Effector memory CD4-positive, alpha-beta T cell (primary cell): ENCODE results near the gene LAMP1.
"Not testable (repeated sequence)": the region's sequence is repeated elsewhere in the genome, so short reads cannot be mapped to it uniquely, and the experiment has no call there.

Experiments used
- DNase-seq, 3 donors: peaks; one replicate each; pipeline ENCODE4 v3.0.0-alpha.2; 2020
- H3K27ac ChIP-seq: 2 replicates; pipeline ENCODE4 v1.7.0; 2013; ENCODE audit warnings: mild to moderate bottlenecking, low read length, moderate library complexity; ENCODE audit not compliant: insufficient read depth, poor library complexity, severe bottlenecking
- H3K27me3 ChIP-seq: replicated peaks from 2 replicates; pipeline ENCODE4 v1.7.0; 2013; ENCODE audit warnings: mild to moderate bottlenecking, low read length; ENCODE audit not compliant: insufficient read depth, control insufficient read depth, poor library complexity, severe bottlenecking
- H3K36me3 ChIP-seq: 2 replicates; pipeline ENCODE4 v1.7.0; 2013; ENCODE audit warnings: mild to moderate bottlenecking, low read length, moderate library complexity; ENCODE audit not compliant: control insufficient read depth, insufficient read depth
- H3K4me1 ChIP-seq: 2 replicates; pipeline ENCODE4 v1.7.0; 2013; ENCODE audit warnings: low read length, mild to moderate bottlenecking; ENCODE audit not compliant: control insufficient read depth, insufficient read depth, poor library complexity, severe bottlenecking
- H3K4me3 ChIP-seq: 2 replicates; pipeline ENCODE4 v1.7.0; 2013; ENCODE audit warnings: low read length, low read depth, mild to moderate bottlenecking; ENCODE audit not compliant: insufficient read depth, poor library complexity, severe bottlenecking
- H3K9me3 ChIP-seq: 2 replicates; pipeline ENCODE4 v1.7.0; 2013; ENCODE audit warnings: mild to moderate bottlenecking, low read length, moderate library complexity; ENCODE audit not compliant: control insufficient read depth

Gene LAMP1

GRCh38 chr13:113314895-113315470 lies 17.9 kb downstream of the LAMP1 start:
- H3K27ac ChIP-seq: not testable (repeated sequence)

GRCh38 chr13:113315992-113316391 lies 19.0 kb downstream of the LAMP1 start:
- no peak for DNase-seq
- H3K27me3 ChIP-seq: no peaks in the 10 kb centered on the region
- H3K9me3 ChIP-seq: no peaks in the 10 kb centered on the region
- peaks cover 68% of the 10 kb centered on the region for H3K36me3 ChIP-seq
- no peak overlapping the region for H3K27ac ChIP-seq
- H3K4me1 ChIP-seq: no peaks in the 10 kb centered on the region
- no peak overlapping the region for H3K4me3 ChIP-seq

More at GRCh38 chr13:113314895-113315470, 17.9 kb downstream of the LAMP1 start:
- DNase-seq, H3K4me1 ChIP-seq, H3K9me3 ChIP-seq, H3K4me3 ChIP-seq, H3K27me3 ChIP-seq: not testable (repeated sequence)
- peaks cover 67% of the 10 kb centered on the region for H3K36me3 ChIP-seq

- Histone ChIP-seq H3K4me3 (no peak overlapping the region), H3K4me1 (no peaks in the 10 kb centered on the region), H3K36me3 (peaks cover 68% of the 10 kb centered on the region), H3K27ac (no peak overlapping the region), H3K27me3 (no peaks in the 10 kb centered on the region), H3K9me3 (no peaks in the 10 kb centered on the region)
- no peak for DNase-seq
Observed at GRCh38 chr13:113317031-113317430, 20.0 kb downstream of the LAMP1 start.

DNA sequence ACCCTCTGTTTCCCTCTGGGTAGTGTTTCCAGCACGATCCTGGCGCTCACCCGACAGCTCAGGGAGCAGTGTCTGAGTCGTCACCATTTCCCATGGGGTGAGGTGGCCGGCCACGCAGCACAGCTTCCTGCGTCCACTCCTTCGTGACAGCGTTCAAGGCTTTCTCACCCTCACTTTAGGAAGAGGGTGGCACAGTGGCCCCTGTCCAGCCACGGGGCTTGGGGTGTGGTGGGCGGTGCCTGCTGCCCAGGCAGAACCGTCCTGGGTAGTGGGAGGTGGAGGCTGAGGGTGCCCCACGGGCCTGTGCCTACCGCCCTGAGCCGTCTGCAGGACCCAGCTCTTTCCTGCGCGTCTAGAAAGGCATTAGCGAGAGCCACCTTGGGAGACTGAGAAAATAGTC lies 21.9 kb downstream of the LAMP1 start:
- H3K9me3 ChIP-seq: no peaks in the 10 kb centered on the region
- DNase-seq: no peak
- no peaks in the 10 kb centered on the region for H3K27me3 ChIP-seq
- peaks cover 75% of the 10 kb centered on the region for H3K36me3 ChIP-seq
- no peak overlapping the region for H3K27ac ChIP-seq
- no peaks in the 10 kb centered on the region for H3K4me1 ChIP-seq
- no peak overlapping the region for H3K4me3 ChIP-seq

- Histone ChIP-seq H3K27me3 (no peaks in the 10 kb centered on the region), H3K4me3 (no peak overlapping the region), H3K4me1 (no peaks in the 10 kb centered on the region), H3K27ac (no peak overlapping the region), H3K9me3 (no peaks in the 10 kb centered on the region), H3K36me3 (peaks cover 78% of the 10 kb centered on the region)
- no peak for DNase-seq
Observed at GRCh38 chr13:113319371-113319770, 22.3 kb downstream of the LAMP1 start.

DNA sequence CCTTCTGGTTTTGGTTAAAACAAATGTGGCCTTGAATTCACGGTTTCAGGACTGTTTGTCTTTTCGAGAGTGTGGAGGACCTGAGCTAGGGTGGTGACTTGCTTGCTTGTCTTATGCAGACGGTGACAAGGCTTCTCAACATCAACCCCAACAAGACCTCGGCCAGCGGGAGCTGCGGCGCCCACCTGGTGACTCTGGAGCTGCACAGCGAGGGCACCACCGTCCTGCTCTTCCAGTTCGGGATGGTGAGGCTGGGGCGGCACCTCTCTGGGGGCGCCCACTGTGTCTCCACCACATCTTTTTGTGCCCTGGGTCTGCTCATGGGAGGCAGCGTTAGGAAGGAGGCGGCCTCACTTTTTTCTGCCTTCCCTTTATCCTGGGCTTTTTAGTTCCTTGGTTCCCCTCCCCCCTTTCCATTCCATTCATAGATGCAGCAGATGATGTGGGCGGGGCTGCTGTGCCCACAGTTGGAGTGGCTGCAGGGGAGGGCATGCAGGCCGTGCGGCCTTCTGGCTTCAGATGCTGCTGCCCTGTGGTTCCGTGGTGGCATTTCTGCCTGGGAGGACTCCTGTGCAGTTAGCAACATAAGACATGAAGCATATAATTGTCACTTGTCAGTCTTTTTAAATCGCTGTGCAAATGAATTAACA lies 23.3 kb downstream of the LAMP1 start:
- Histone ChIP-seq H3K4me1 (no peaks in the 10 kb centered on the region), H3K36me3 (peaks cover 78% of the 10 kb centered on the region), H3K9me3 (no peaks in the 10 kb centered on the region), H3K27ac (no peak overlapping the region), H3K27me3 (no peaks in the 10 kb centered on the region), H3K4me3 (no peak overlapping the region)
- DNase-seq: no peak

- peaks cover 72% of the 10 kb centered on the region for H3K36me3 ChIP-seq
Observed at GRCh38 chr13:113321546-113321945, 24.5 kb downstream of the LAMP1 start.

DNA sequence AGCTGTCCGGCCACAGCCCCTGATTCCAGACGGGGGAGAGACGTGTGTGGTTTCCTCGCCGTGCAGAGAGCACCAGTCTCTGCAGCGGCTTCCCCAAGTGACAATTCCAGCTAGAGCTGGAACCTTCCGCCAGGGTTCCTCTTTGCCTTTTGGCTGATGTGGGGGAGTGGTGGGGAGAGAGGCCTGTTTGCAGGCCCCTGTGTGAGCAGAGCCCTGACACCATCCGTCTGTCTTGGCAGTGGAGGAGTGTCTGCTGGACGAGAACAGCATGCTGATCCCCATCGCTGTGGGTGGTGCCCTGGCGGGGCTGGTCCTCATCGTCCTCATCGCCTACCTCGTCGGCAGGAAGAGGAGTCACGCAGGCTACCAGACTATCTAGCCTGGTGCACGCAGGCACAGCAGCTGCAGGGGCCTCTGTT lies 25.0 kb downstream of the LAMP1 start:
- Histone ChIP-seq H3K9me3 (no peaks in the 10 kb centered on the region), H3K4me1 (no peaks in the 10 kb centered on the region), H3K27ac (no peak overlapping the region), H3K27me3 (no peaks in the 10 kb centered on the region), H3K4me3 (no peak overlapping the region), H3K36me3 (peaks cover 68% of the 10 kb centered on the region)
- DNase-seq: no peak

More at GRCh38 chr13:113321546-113321945, 24.5 kb downstream of the LAMP1 start:
- Histone ChIP-seq H3K4me1 (no peaks in the 10 kb centered on the region), H3K9me3 (no peaks in the 10 kb centered on the region), H3K27me3 (no peaks in the 10 kb centered on the region), H3K4me3 (no peak overlapping the region), H3K27ac (no peak overlapping the region)
- DNase-seq: no peak

- H3K4me1 ChIP-seq: no peaks in the 10 kb centered on the region
- H3K9me3 ChIP-seq: no peaks in the 10 kb centered on the region
- DNase-seq: no peak
- H3K27me3 ChIP-seq: no peaks in the 10 kb centered on the region
- no peak overlapping the region for H3K27ac ChIP-seq
- H3K4me3 ChIP-seq: no peak overlapping the region
- H3K36me3 ChIP-seq: peaks cover 60% of the 10 kb centered on the region
Observed at GRCh38 chr13:113322890-113323651, 26.0 kb downstream of the LAMP1 start.

GRCh38 chr13:113323869-113324268 lies 26.8 kb downstream of the LAMP1 start:
- no peak overlapping the region for H3K4me3 ChIP-seq
- H3K4me1 ChIP-seq: no peaks in the 10 kb centered on the region
- peaks cover 53% of the 10 kb centered on the region for H3K36me3 ChIP-seq
- DNase-seq: no peak
- H3K27me3 ChIP-seq: no peaks in the 10 kb centered on the region
- no peaks in the 10 kb centered on the region for H3K9me3 ChIP-seq
- no peak overlapping the region for H3K27ac ChIP-seq
